Fibroblast of skin of scalp (primary cell): ENCODE results near the gene CHRM2.

ENCODE experiments used
- DNase-seq: peaks from one replicate; pipeline ENCODE4 v3.0.0-alpha.2; 2013

Gene CHRM2

GRCh38 chr7:136964347-136964746 is 95.9 kb downstream of the CHRM2 start:
- no peak for DNase-seq

GRCh38 chr7:136966825-136967224 is 98.4 kb downstream of the CHRM2 start:
- DNase-seq = no peak

GRCh38 chr7:136969761-136970160 is 101.3 kb downstream of the CHRM2 start:
- DNase-seq = no peak

- no peak for DNase-seq
Observed at GRCh38 chr7:136971776-136972175, 103.3 kb downstream of the CHRM2 start.

- DNase-seq = peak; percentile 27
Observed at GRCh38 chr7:136976504-136977251, 108.2 kb downstream of the CHRM2 start.

GRCh38 chr7:136993377-136993776 is 124.9 kb downstream of the CHRM2 start:
- DNase-seq = no peak

GRCh38 chr7:136997735-136998134 is 129.3 kb downstream of the CHRM2 start:
- DNase-seq = peak; percentile 12

- DNase-seq = peak; percentile 50
Observed at GRCh38 chr7:136998495-136998894, 130.0 kb downstream of the CHRM2 start.

GRCh38 chr7:137000621-137001020 is 132.2 kb downstream of the CHRM2 start:
- no peak for DNase-seq

- DNase-seq = peak; percentile 67
Observed at GRCh38 chr7:137001041-137001440, 132.6 kb downstream of the CHRM2 start.

GRCh38 chr7:137001478-137001877 is 133.0 kb downstream of the CHRM2 start:
- DNase-seq = no peak

GRCh38 chr7:137003086-137003485 is 134.6 kb downstream of the CHRM2 start:
- peak; percentile 77 for DNase-seq

GRCh38 chr7:137003566-137003965 is 135.1 kb downstream of the CHRM2 start:
- no peak for DNase-seq

GRCh38 chr7:137005873-137006272 is 137.4 kb downstream of the CHRM2 start:
- DNase-seq = no peak

- peak; percentile 26 for DNase-seq
Observed at GRCh38 chr7:137006293-137006692, 137.8 kb downstream of the CHRM2 start.

- DNase-seq = peak; percentile 31
Observed at GRCh38 chr7:137007001-137007694, 138.7 kb downstream of the CHRM2 start.

- no peak for DNase-seq
Observed at GRCh38 chr7:137009404-137009803, 141.0 kb downstream of the CHRM2 start.

GRCh38 chr7:137015015-137015414 is 146.6 kb downstream of the CHRM2 start:
- no peak for DNase-seq

- DNase-seq = peak; percentile 49
Observed at GRCh38 chr7:137017221-137017620, 148.8 kb downstream of the CHRM2 start.

- no peak for DNase-seq
Observed at GRCh38 chr7:137018468-137018867, 150.0 kb downstream of the CHRM2 start.

- no peak for DNase-seq
Observed at GRCh38 chr7:137020351-137020750, 151.9 kb downstream of the CHRM2 start.

GRCh38 chr7:137025469-137026175 is 157.2 kb downstream of the CHRM2 start:
- DNase-seq = peak; percentile 85

- no peak for DNase-seq
Observed at GRCh38 chr7:137026176-137026500, 157.7 kb downstream of the CHRM2 start.

GRCh38 chr7:137032436-137032835 is 164.0 kb downstream of the CHRM2 start:
- DNase-seq = peak; percentile 47
